A549 (cell line): ENCODE measurements around the gene ATP5MK.

Experiments
- BHLHE40 ChIP-seq: IDR thresholded peaks from 2 replicates; pipeline ENCODE4 v1.6.1; 2012; ENCODE audit warnings: low read depth, low read length, inconsistent platforms
- CHD2 ChIP-seq: fragments of 150-350 bp; IDR thresholded peaks from 2 replicates; pipeline ENCODE4 v1.6.1; 2014; ENCODE audit warnings: low read length; ENCODE audit not compliant: partially characterized antibody
- CHD4 ChIP-seq: fragments of 200-600 bp; sonication (generic); IDR thresholded peaks from 2 replicates; pipeline ENCODE4 v1.6.1; 2016; ENCODE audit warnings: antibody characterized with exemption, mild to moderate bottlenecking, borderline replicate concordance
- CTCF ChIP-seq: fragments of >200 bp; sonication (Bioruptor Twin); formaldehyde crosslinking; IDR thresholded peaks from 3 replicates; pipeline ENCODE4 v1.5.1; 2016
- EHMT2 ChIP-seq: fragments of 200-600 bp; sonication (generic); IDR thresholded peaks from 2 replicates; pipeline ENCODE4 v1.6.1; 2016; ENCODE audit warnings: antibody characterized with exemption, low read depth, mild to moderate bottlenecking, moderate library complexity
- EP300 ChIP-seq, 2 experiments: fragments of >200 bp; sonication (Bioruptor Twin); formaldehyde crosslinking; IDR thresholded peaks; 2 replicates in 1 of 2; 3 replicates in 1 of 2; pipeline ENCODE4 v1.6.1; 2016 to 2017
- HOXA7 ChIP-seq: fragments of 250-450 bp; sonication (Bioruptor Pico); IDR thresholded peaks from 2 replicates; pipeline ENCODE4 v1.5.0; 2020; ENCODE audit warnings: mild to moderate bottlenecking, moderate library complexity
- PHF8 ChIP-seq: fragments of 200-600 bp; sonication (generic); IDR thresholded peaks from 2 replicates; pipeline ENCODE4 v1.6.1; 2016; ENCODE audit warnings: low read depth, mild to moderate bottlenecking, antibody characterized with exemption, moderate library complexity, borderline replicate concordance
- POLR2A ChIP-seq: IDR thresholded peaks from 2 replicates; pipeline ENCODE4 v1.6.1; 2012; ENCODE audit warnings: mild to moderate bottlenecking, low read length
- RAD21 ChIP-seq, 2 experiments: fragments of >200 bp in 1 of 2; sonication (Bioruptor Twin) in 1 of 2; formaldehyde crosslinking in 1 of 2; IDR thresholded peaks in 1 of 2; conservative IDR thresholded peaks in 1 of 2; 2 replicates in 1 of 2; 3 replicates in 1 of 2; pipeline ENCODE4 v1.6.1; 2012 to 2018; ENCODE audit warnings: inconsistent platforms in 1 of 2
- RFX5 ChIP-seq: fragments of 450-650 bp; IDR thresholded peaks from 2 replicates; pipeline ENCODE4 v1.7.1; 2014; ENCODE audit warnings: antibody characterized with exemption, mild to moderate bottlenecking, moderate library complexity
- RNF2 ChIP-seq: fragments of 200-600 bp; sonication (generic); IDR thresholded peaks from 2 replicates; pipeline ENCODE4 v1.6.1; 2016; ENCODE audit warnings: low read depth, mild to moderate bottlenecking, antibody characterized with exemption, moderate library complexity, borderline replicate concordance
- TFCP2L1 ChIP-seq: fragments of 250-450 bp; sonication (Bioruptor Pico); IDR thresholded peaks from 2 replicates; pipeline ENCODE4 v1.5.0; 2021; ENCODE audit warnings: mild to moderate bottlenecking

GRCh38 chr10:103423748-103424147 is 27.5 kb upstream of the ATP5MK start:
- TF ChIP-seq CTCF (no peak), EP300 (IDR thresholded peaks at IDR 0.05) (no peak), RFX5 (no peak), RNF2 (no peak), HOXA7 (CRISPR knock-in tag) (no peak), POLR2A (no peak), CHD2 (no peak), RAD21 (conservative IDR thresholded peaks at IDR 0.05 in 1 of 2, IDR thresholded peaks at IDR 0.05 in 1 of 2) (no peak), BHLHE40 (no peak), PHF8 (no peak), TFCP2L1 (CRISPR knock-in tag) (no peak), CHD4 (no peak), EHMT2 (no peak)
